OCI-M1 (cell line): ENCODE data around the gene SPRR2F.

Source experiments
- DNase-seq: peaks from one replicate; lab custom pipeline; 2025; lab: John Stamatoyannopoulos, UW

The SPRR2F gene

GRCh38 chr1:153072806-153073726 lies 40.2 kb downstream of the SPRR2F start:
- DNase-seq = peak; percentile 76

- DNase-seq = no peak
Observed at GRCh38 chr1:153071511-153071910, 41.8 kb downstream of the SPRR2F start, which contains the start of gene SPRR2B. Gene SPRR2B, minus strand, starts transcription at chr1:153071611. Its CDS starts 772 bp downstream, at chr1:153070839.

- no peak for DNase-seq
Observed at GRCh38 chr1:153070243-153070642, 43.1 kb downstream of the SPRR2F start.
